Measurements from ENCODE around the gene FES.
"Not testable (repeated sequence)": the region's sequence is repeated elsewhere in the genome, so short reads cannot be mapped to it uniquely, and the experiment has no call there.

FES gene

DNA sequence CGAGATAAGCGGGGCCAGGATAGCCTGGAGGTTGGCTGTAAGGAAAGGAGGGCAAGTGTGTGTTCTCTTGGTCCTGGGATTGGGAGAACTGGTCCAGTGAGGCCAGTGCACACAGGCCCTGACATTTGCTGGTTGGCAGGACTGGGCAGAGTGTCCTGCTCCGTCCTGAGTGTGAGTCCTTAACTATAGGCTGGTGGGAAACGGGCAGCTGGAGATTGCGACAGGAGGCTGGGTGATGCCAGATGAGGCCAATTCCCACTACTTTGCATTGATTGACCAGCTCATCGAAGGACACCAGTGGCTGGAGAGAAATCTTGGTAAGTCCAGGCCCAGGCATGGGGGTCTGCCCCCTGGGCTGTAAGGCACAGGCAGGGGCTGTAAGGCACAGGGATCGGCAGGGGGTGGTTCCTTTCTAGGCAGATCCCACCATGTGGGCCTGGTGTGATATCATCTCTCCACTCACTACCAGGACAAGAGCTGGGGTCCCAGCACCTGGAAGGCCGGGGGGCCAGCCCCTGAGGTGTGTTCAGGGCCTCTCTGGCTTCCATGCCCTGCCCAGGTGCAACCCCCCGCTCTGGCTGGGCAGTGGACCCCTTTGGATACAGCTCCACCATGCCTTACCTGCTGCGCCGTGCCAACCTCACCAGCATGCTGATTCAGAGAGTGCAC lies 22.0 kb downstream of the FES start:
- H3K9me3 ChIP-seq (ENCODE audit: insufficient read depth, low read depth, low read length): no peaks in the 10 kb centered on the region
- peaks cover 27% of the 10 kb centered on the region for H3K36me3 ChIP-seq (ENCODE audit: insufficient read depth, low read length)
- H3K27me3 ChIP-seq (ENCODE audit: insufficient read depth, low read length): peaks cover 26% of the 10 kb centered on the region
- 94% methylated on average over 11 of the region's 11 CpGs for WGBS
- no peak overlapping the region for H3K4me3 ChIP-seq (ENCODE audit: low read length)
- H3K27ac ChIP-seq (ENCODE audit: low read depth, low read length): no peak overlapping the region
- no peak overlapping the region for H3K9ac ChIP-seq (ENCODE audit: low read depth, low read length)
- H3K4me1 ChIP-seq (ENCODE audit: insufficient read depth, low read length): peaks cover 12% of the 10 kb centered on the region; the same call in 1 of the 2 replicates

DNA sequence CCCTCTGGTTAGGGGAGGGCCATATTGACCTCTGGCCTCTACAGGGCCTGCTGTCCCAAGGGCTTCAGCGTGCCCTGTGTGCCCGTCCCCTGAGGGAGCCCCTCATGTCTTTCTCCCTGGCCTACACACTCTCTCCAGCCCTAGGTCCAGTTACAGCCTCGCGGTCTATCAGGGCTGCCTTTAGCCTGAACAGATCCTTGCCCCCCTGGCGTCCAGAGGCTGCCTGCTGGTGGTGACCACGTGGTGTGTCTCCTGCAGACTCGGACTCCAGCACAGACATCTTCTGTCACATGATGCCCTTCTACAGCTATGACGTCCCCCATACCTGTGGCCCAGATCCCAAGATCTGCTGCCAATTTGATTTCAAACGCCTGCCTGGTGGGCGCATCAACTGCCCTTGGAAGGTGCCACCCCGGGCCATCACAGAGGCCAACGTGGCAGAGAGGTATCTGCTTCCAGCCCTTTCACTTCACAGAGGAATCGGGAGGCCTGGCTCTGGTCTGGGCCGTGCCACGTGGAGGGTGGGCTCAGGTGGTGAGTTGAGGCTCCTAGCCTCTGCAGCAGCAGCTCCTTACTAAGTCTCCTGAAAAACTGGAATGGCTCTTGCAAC lies 22.9 kb downstream of the FES start:
- Histone ChIP-seq H3K9me3 (ENCODE audit: insufficient read depth, low read depth, low read length) (no peaks in the 10 kb centered on the region), H3K36me3 (ENCODE audit: insufficient read depth, low read length) (peaks cover 28% of the 10 kb centered on the region), H3K4me3 (ENCODE audit: low read length) (no peak overlapping the region), H3K27ac (ENCODE audit: low read depth, low read length) (no peak overlapping the region), H3K9ac (ENCODE audit: low read depth, low read length) (no peak overlapping the region), H3K27me3 (ENCODE audit: insufficient read depth, low read length) (peaks cover 22% of the 10 kb centered on the region), H3K4me1 (ENCODE audit: insufficient read depth, low read length) (peaks cover 5% of the 10 kb centered on the region; the same call in 1 of the 2 replicates)
- WGBS: 91% methylated on average over 15 of the region's 15 CpGs

DNA sequence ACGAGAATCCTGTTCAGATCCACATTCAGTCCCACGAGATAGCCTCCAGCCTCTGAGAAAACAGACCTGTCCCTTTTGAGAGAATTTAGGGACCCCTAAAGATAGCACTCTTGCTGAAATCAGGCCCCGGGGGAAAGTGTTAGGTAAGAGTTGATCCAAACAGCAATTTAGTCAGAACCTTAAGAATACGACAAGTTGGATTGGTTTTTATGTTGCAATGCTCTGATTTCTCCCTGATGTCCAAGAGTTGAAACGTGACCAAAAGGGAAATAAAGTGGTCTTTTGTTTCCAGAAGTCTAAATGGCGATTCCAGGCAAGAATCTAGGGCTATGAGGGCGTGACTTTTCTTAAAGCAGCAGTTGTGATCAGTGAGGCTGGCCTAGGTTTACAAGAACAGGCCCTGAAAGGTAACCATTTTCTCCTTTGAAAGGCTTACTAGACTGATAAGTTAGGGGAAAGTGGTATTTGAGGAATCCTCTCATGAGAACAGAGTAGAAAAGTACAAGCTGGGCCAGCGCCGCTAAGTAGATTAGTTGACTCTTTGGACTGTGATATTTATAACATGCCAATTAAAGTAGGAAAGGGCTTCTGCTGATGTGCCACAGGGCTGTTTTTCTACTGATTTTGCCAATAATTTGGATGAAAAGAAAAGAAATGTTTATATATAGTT lies 23.7 kb downstream of the FES start:
- H3K27me3 ChIP-seq (ENCODE audit: insufficient read depth, low read length): peaks cover 21% of the 10 kb centered on the region
- H3K9ac ChIP-seq (ENCODE audit: low read depth, low read length): no peak overlapping the region
- H3K27ac ChIP-seq (ENCODE audit: low read depth, low read length): no peak overlapping the region
- 91% methylated on average over 9 of the region's 9 CpGs for WGBS
- peaks cover 35% of the 10 kb centered on the region for H3K36me3 ChIP-seq (ENCODE audit: insufficient read depth, low read length)
- no peak overlapping the region for H3K4me3 ChIP-seq (ENCODE audit: low read length)
- H3K4me1 ChIP-seq (ENCODE audit: insufficient read depth, low read length): peaks cover 5% of the 10 kb centered on the region; the same call in 1 of the 2 replicates
- H3K9me3 ChIP-seq (ENCODE audit: insufficient read depth, low read depth, low read length): no peaks in the 10 kb centered on the region

DNA sequence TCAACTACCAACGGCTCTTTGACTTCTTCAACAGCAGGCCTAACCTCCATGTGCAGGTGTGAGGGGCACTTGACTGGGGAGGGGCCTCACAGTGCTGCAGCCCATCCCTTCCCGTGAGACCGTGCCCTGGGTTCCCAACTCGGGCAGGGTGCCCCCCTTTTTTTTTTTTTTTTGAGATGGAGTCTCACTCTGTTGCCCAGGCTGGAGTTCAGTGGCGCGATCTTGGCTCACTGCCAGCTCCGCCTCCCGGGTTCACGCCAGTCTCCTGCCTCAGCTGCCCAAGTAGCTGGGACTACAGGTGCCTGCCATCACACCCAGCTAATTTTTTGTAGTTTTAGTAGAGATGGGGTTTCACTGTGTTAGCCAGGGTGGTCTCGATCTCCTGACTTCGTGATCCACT lies 25.1 kb downstream of the FES start:
- not testable (repeated sequence) for H3K4me1 ChIP-seq (ENCODE audit: insufficient read depth, low read length); H3K27ac ChIP-seq (ENCODE audit: low read depth, low read length); H3K9me3 ChIP-seq (ENCODE audit: insufficient read depth, low read depth, low read length); H3K9ac ChIP-seq (ENCODE audit: low read depth, low read length); H3K4me3 ChIP-seq (ENCODE audit: low read length); H3K27me3 ChIP-seq (ENCODE audit: insufficient read depth, low read length)
- WGBS: 96% methylated on average over 11 of the region's 11 CpGs
- H3K36me3 ChIP-seq (ENCODE audit: insufficient read depth, low read length): peaks cover 38% of the 10 kb centered on the region

DNA sequence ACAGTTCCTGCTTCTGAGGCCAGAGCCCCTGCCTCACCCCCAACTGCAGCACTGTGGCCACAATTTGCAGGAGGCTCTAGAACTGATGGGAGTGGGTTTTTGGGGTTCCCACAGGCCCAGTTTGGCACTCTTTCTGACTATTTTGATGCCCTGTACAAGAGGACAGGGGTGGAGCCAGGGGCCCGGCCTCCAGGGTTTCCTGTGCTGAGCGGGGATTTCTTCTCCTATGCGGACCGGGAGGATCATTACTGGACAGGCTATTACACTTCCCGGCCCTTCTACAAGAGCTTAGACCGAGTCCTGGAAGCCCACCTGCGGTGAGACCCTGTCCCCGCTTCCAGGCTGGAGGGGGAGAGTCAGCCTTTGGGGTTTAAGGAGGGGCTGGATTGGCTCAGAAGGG lies 25.7 kb downstream of the FES start:
- Histone ChIP-seq H3K4me3 (ENCODE audit: low read length) (no peak overlapping the region), H3K9ac (ENCODE audit: low read depth, low read length) (no peak overlapping the region), H3K27ac (ENCODE audit: low read depth, low read length) (no peak overlapping the region), H3K27me3 (ENCODE audit: insufficient read depth, low read length) (0 out of 2 replicates have a peak, but pooled peaks cover 2% of the 10 kb centered on the region), H3K4me1 (ENCODE audit: insufficient read depth, low read length) (no peaks in the 10 kb centered on the region), H3K36me3 (ENCODE audit: insufficient read depth, low read length) (peaks cover 38% of the 10 kb centered on the region), H3K9me3 (ENCODE audit: insufficient read depth, low read depth, low read length) (no peaks in the 10 kb centered on the region)
- WGBS: 94% methylated on average over 8 of the region's 8 CpGs

DNA sequence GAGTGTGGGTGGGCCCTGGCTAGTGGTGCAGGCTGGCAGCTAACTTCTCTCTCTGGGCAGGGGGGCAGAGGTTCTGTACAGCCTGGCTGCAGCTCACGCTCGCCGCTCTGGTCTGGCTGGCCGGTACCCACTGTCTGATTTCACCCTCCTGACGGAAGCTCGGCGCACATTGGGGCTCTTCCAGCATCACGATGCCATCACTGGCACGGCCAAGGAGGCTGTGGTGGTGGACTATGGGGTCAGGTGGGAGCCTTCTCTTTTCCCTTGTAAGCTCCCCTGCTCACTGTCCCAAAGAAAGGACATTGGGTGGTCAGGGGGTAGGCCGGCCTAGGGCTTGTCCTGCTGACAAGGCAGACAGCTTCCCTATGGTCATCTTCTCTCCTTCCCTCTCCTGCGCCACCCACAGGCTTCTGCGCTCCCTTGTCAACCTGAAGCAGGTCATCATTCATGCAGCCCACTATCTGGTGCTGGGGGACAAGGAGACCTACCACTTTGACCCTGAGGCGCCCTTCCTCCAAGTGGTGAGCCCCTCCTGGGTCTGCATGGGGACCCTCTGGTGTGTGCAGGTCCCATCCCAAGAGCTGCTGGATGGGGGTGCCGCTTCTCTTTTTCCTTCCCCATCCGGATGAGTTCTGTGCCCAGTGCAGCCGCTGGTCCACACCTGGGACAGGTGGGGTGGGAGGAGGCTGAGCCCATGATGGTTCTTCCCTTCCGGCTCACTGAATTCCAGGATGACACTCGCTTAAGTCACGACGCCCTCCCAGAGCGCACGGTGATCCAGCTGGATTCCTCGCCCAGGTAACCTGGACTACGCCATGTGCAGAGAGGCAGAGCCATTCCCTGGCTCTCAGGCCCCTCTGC lies 26.4 kb downstream of the FES start:
- H3K9me3 ChIP-seq (ENCODE audit: insufficient read depth, low read depth, low read length): no peaks in the 10 kb centered on the region
- WGBS: 92% methylated on average over 24 of the region's 24 CpGs
- H3K4me1 ChIP-seq (ENCODE audit: insufficient read depth, low read length): no peaks in the 10 kb centered on the region
- no peak overlapping the region for H3K27ac ChIP-seq (ENCODE audit: low read depth, low read length)
- peaks cover 34% of the 10 kb centered on the region for H3K36me3 ChIP-seq (ENCODE audit: insufficient read depth, low read length)
- no peak overlapping the region for H3K9ac ChIP-seq (ENCODE audit: low read depth, low read length)
- H3K27me3 ChIP-seq (ENCODE audit: insufficient read depth, low read length): no peaks in the 10 kb centered on the region
- H3K4me3 ChIP-seq (ENCODE audit: low read length): no peak overlapping the region

DNA sequence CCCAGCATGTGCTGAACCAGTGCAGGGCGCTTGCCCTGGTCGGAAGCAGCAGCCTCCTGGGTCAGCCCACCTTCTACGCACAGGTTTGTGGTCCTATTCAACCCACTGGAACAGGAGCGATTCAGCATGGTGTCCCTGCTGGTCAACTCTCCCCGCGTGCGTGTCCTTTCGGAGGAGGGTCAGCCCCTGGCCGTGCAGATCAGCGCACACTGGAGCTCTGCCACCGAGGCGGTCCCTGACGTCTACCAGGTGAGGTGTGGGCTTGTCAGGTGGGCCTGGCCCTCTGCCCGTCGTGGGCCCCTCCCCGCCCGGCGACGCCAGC lies 27.0 kb downstream of the FES start:
- 93% methylated on average over 19 of the region's 19 CpGs for WGBS
- H3K9ac ChIP-seq (ENCODE audit: low read depth, low read length): no peak overlapping the region

DNA sequence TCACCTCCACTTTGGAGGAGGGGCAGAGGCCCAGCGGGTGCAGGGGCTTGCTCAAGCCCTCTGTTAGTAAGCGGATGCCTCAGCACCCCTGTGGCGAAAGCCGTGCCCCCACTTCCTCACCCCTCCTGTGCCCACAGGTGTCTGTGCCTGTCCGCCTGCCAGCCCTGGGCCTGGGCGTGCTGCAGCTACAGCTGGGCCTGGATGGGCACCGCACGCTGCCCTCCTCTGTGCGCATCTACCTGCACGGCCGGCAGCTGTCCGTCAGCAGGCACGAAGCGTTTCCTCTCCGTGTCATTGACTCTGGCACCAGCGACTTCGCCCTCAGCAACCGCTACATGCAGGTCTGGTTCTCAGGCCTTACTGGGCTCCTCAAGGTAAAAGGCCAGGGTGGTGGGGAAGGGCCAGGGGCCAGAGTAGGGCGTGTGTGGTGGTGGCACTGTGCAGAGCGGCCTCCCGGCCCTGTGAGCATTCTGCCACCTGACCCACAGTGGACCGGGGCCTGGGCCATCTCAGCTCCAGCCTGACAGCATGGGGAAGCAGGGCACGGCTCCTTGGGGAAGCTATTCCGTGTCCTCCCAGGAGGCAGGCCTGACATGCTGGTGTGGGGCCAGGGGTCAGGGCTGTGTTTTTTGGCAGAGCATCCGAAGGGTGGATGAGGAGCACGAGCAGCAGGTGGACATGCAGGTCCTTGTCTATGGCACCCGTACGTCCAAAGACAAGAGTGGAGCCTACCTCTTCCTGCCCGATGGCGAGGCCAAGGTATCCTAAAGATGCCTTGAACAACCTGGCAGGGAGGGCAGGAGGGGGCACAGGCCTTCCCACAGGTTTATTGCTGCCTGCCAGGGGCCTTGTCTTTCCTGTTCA lies 27.8 kb downstream of the FES start:
- Histone ChIP-seq H3K9ac (ENCODE audit: low read depth, low read length) (no peak overlapping the region), H3K4me3 (ENCODE audit: low read length) (no peak overlapping the region), H3K9me3 (ENCODE audit: insufficient read depth, low read depth, low read length) (no peaks in the 10 kb centered on the region), H3K27ac (ENCODE audit: low read depth, low read length) (no peak overlapping the region), H3K4me1 (ENCODE audit: insufficient read depth, low read length) (no peaks in the 10 kb centered on the region), H3K36me3 (ENCODE audit: insufficient read depth, low read length) (peaks cover 25% of the 10 kb centered on the region), H3K27me3 (ENCODE audit: insufficient read depth, low read length) (no peaks in the 10 kb centered on the region)
- WGBS: 95% methylated on average over 30 of the region's 30 CpGs

More for the DNA sequence above, 27.0 kb downstream of the FES start:
- H3K36me3 ChIP-seq (ENCODE audit: insufficient read depth, low read length): peaks cover 28% of the 10 kb centered on the region
- H3K27me3 ChIP-seq (ENCODE audit: insufficient read depth, low read length): no peaks in the 10 kb centered on the region
- H3K4me3 ChIP-seq (ENCODE audit: low read length): no peak overlapping the region
- H3K27ac ChIP-seq (ENCODE audit: low read depth, low read length): no peak overlapping the region
- H3K9me3 ChIP-seq (ENCODE audit: insufficient read depth, low read depth, low read length): no peaks in the 10 kb centered on the region
- H3K4me1 ChIP-seq (ENCODE audit: insufficient read depth, low read length): no peaks in the 10 kb centered on the region

DNA sequence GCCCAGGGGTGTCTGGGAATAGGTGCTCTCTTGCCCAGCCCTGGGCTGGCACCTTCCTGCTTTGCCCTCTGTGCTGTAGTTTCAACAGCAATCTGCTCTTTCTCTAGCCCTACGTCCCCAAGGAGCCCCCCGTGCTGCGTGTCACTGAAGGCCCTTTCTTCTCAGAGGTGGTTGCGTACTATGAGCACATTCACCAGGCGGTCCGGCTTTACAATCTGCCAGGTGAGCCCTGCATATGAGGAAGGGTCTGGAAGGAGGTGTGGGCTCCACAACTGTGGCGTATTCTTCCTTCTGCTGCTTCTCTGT lies 28.4 kb downstream of the FES start:
- Histone ChIP-seq H3K9ac (ENCODE audit: low read depth, low read length) (no peak overlapping the region), H3K9me3 (ENCODE audit: insufficient read depth, low read depth, low read length) (no peaks in the 10 kb centered on the region), H3K4me1 (ENCODE audit: insufficient read depth, low read length) (no peaks in the 10 kb centered on the region), H3K27me3 (ENCODE audit: insufficient read depth, low read length) (no peaks in the 10 kb centered on the region), H3K36me3 (ENCODE audit: insufficient read depth, low read length) (peaks cover 20% of the 10 kb centered on the region), H3K4me3 (ENCODE audit: low read length) (no peak overlapping the region), H3K27ac (ENCODE audit: low read depth, low read length) (no peak overlapping the region)
- WGBS: 95% methylated on average over 7 of the region's 7 CpGs

DNA sequence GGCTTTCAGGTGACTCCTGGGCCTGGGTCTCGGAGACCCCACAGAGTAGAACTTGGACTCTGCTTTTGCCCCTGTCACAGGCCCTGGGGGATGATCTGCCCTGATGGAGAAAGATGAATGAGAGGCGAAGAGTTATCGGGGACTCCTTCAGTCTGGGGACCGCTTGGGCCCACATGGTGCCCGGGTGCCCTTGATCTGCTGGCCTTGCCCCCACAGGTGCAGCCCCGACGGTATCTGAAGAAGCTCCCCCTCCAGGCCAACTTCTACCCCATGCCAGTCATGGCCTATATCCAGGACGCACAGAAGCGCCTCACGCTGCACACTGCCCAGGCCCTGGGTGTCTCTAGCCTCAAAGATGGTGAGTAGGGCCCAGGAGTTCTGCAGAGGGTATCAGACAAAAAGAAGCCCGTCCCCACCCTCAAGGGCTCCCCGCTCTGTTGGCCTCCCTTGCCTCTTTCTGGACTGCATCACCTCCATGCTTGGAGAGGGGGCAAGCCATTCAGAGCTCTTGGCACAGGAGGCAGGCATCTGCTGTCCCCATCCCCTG lies 29.2 kb downstream of the FES start:
- H3K9ac ChIP-seq (ENCODE audit: low read depth, low read length): no peak overlapping the region
- H3K4me3 ChIP-seq (ENCODE audit: low read length): no peak overlapping the region
- H3K27ac ChIP-seq (ENCODE audit: low read depth, low read length): no peak overlapping the region
- 96% methylated on average over 12 of the region's 12 CpGs for WGBS
- H3K9me3 ChIP-seq (ENCODE audit: insufficient read depth, low read depth, low read length): no peaks in the 10 kb centered on the region
- H3K4me1 ChIP-seq (ENCODE audit: insufficient read depth, low read length): no peaks in the 10 kb centered on the region
- peaks cover 18% of the 10 kb centered on the region for H3K36me3 ChIP-seq (ENCODE audit: insufficient read depth, low read length)
- no peaks in the 10 kb centered on the region for H3K27me3 ChIP-seq (ENCODE audit: insufficient read depth, low read length)

Data from HUES64 (cell line).